ENCODE data around the gene NFKBIL1. TPM values are rescaled to one million over a fixed set of nuclear protein-coding genes. Genes with fewer than 3 reads are reported as not detected.

NFKBIL1 gene
- total RNA-seq, 2 experiments from 2014 or later, result 11.3 to 13.0 TPM

DNA sequence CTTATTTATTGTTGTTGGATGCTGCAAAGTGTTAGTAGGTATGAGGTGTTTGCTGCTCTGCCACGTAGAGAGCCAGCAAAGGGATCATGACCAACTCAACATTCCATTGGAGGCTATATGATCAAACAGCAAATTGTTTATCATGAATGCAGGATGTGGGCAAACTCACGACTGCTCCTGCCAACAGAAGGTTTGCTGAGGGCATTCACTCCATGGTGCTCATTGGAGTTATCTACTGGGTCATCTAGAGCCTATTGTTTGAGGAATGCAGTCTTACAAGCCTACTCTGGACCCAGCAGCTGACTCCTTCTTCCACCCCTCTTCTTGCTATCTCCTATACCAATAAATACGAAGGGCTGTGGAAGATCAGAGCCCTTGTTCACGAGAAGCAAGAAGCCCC lies 37.4 kb upstream of the NFKBIL1 start:
- DNase-seq (no peak), ATAC-seq (no peak)
- Mint-ChIP-seq H3K4me1 (ENCODE audit: low read depth) (peaks cover 1% of the 10 kb centered on the region), H3K9me3 (no peaks in the 10 kb centered on the region), H3K27me3 (peaks cover 2% of the 10 kb centered on the region), H3K27ac (no peak overlapping the region), H3K36me3 (ENCODE audit: low read depth) (peaks cover 41% of the 10 kb centered on the region), H3K4me3 (no peak overlapping the region)
- CTCF ChIA-PET, result no interaction called here
- intact Hi-C loops (cut with micrococcal nuclease), result no loop called here
- POLR2A ChIA-PET, result no interaction called here
- TF ChIP-seq, protein P1, sequence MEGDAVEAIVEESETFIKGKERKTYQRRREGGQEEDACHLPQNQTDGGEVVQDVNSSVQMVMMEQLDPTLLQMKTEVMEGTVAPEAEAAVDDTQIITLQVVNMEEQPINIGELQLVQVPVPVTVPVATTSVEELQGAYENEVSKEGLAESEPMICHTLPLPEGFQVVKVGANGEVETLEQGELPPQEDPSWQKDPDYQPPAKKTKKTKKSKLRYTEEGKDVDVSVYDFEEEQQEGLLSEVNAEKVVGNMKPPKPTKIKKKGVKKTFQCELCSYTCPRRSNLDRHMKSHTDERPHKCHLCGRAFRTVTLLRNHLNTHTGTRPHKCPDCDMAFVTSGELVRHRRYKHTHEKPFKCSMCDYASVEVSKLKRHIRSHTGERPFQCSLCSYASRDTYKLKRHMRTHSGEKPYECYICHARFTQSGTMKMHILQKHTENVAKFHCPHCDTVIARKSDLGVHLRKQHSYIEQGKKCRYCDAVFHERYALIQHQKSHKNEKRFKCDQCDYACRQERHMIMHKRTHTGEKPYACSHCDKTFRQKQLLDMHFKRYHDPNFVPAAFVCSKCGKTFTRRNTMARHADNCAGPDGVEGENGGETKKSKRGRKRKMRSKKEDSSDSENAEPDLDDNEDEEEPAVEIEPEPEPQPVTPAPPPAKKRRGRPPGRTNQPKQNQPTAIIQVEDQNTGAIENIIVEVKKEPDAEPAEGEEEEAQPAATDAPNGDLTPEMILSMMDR (IDR thresholded peaks at IDR 0.05), result no peak

DNA sequence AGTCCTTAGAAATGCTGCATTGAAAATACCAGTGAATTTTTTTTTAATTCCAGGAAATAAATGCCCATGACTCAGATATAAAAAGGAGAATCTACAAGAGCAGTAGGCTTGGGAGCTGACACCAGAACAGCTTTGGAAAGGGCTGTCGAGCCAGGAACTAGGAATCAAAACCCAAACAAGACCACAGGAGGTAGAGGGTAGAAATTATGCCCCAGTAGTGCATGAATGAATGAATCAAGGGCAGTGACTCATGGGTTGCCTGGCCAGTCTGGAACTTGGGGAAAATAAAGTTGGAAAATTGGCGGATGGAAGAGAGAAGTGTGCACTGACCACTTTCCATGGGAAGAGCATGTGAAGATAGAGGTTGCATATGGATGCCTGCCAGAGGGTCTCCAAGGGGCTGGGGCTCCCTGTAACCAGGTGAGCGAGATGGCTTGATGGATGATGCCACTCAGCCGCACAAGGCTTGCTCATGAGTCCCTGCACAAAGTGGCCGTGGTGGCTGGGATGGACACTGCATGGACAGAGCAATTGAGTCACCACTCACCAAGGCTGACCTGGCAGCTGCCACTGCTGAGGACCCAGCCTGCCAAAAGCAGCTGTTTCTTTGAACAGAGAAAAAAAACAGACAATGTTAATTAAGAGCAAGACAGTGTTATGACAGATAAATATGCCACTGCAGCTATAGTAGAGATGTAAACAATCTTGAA lies 33.8 kb upstream of the NFKBIL1 start:
- Mint-ChIP-seq H3K27me3 (peaks cover 8% of the 10 kb centered on the region), H3K36me3 (ENCODE audit: low read depth) (peaks cover 20% of the 10 kb centered on the region), H3K4me1 (ENCODE audit: low read depth) (no peaks in the 10 kb centered on the region), H3K4me3 (no peak overlapping the region), H3K27ac (no peak overlapping the region), H3K9me3 (no peaks in the 10 kb centered on the region)
- no peak for DNase-seq
- POLR2A ChIA-PET, result interaction anchor here (0.9 to 1.0 kb wide), 2 partner anchors 18 to 25 kb away, joined by 3 to 4 read pairs; no protein-coding TSS in a partner anchor
- TF ChIP-seq, protein P1 (IDR thresholded peaks at IDR 0.05), result no peak
- no peak for ATAC-seq
- intact Hi-C loops (cut with micrococcal nuclease), result no loop called here
- CTCF ChIA-PET, result no interaction called here

DNA sequence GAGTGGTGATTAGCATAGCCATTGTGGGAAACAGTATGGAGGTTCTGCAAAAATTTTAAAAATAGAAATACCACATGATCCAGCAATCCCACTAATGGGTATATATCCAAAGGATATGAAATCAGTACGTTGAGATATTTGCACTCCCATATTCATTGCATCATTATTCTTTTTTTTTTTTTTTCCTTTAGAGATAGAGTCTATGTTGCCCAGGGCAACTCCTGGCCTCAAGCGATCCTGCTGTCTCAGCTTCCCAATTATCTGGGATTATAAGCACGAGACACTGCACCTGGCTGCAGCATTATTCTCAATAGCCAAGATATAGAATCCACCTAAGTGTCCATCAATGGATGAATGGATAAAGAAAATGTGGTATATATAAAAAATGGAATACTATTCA lies 25.6 kb upstream of the NFKBIL1 start:
- no peaks in the 10 kb centered on the region for H3K4me1 Mint-ChIP-seq (ENCODE audit: low read depth)
- H3K27me3 Mint-ChIP-seq, result peaks cover 2% of the 10 kb centered on the region
- POLR2A ChIA-PET, result interaction anchor here (2.0 kb wide), 1 partner anchor 10 kb away, joined by 4 read pairs; no protein-coding TSS in a partner anchor

DNA sequence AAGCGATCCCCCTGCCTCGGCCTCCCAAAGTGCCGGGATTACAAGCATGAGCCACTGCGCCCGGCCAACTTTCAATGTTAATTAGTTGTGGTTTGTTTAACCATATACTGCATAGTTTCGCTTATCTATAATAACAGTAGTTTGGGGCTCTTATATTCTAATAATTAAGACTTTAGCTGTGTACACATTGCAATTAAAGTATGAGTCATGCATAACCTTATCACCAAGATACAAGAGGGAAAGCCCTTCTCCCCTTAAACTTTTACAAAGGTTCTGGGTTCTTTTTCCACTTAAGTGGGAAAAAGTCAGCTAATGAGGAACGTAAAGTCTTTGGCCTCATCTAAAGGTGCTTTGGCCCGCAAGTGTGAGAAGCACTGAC lies 21.9 kb upstream of the NFKBIL1 start:
- ChIA-PET CTCF (interaction anchor here (1.3 kb wide), 1 partner anchor 83 kb away, joined by 5 read pairs; no protein-coding TSS in a partner anchor), POLR2A (interaction anchor here (2.3 kb wide), 1 partner anchor 15 kb away, joined by 7 read pairs; the partner anchor contains the start of gene DDX39B)
- intact Hi-C loops (cut with micrococcal nuclease), result no loop called here
- H3K4me1 Mint-ChIP-seq (ENCODE audit: low read depth), result no peaks in the 10 kb centered on the region
- no peak for DNase-seq
- ATAC-seq, result no peak
- peaks cover 2% of the 10 kb centered on the region for H3K27me3 Mint-ChIP-seq
- H3K4me3 Mint-ChIP-seq, result no peak overlapping the region
- no peaks in the 10 kb centered on the region for H3K9me3 Mint-ChIP-seq
- no peak overlapping the region for H3K27ac Mint-ChIP-seq
- TF ChIP-seq, protein P1 (IDR thresholded peaks at IDR 0.05), result no peak
- peaks cover 9% of the 10 kb centered on the region for H3K36me3 Mint-ChIP-seq (ENCODE audit: low read depth)

More for the DNA sequence above, 25.6 kb upstream of the NFKBIL1 start:
- ATAC-seq (no peak), DNase-seq (no peak)
- Mint-ChIP-seq H3K36me3 (ENCODE audit: low read depth) (no peaks in the 10 kb centered on the region), H3K9me3 (no peaks in the 10 kb centered on the region), H3K4me3 (no peak overlapping the region), H3K27ac (no peak overlapping the region)
- intact Hi-C loops (cut with micrococcal nuclease), result no loop called here
- TF ChIP-seq, protein P1 (IDR thresholded peaks at IDR 0.05), result no peak
- CTCF ChIA-PET, result interaction anchor here (0.6 kb wide), 1 partner anchor 39 kb away, joined by 3 read pairs; no protein-coding TSS in a partner anchor

DNA sequence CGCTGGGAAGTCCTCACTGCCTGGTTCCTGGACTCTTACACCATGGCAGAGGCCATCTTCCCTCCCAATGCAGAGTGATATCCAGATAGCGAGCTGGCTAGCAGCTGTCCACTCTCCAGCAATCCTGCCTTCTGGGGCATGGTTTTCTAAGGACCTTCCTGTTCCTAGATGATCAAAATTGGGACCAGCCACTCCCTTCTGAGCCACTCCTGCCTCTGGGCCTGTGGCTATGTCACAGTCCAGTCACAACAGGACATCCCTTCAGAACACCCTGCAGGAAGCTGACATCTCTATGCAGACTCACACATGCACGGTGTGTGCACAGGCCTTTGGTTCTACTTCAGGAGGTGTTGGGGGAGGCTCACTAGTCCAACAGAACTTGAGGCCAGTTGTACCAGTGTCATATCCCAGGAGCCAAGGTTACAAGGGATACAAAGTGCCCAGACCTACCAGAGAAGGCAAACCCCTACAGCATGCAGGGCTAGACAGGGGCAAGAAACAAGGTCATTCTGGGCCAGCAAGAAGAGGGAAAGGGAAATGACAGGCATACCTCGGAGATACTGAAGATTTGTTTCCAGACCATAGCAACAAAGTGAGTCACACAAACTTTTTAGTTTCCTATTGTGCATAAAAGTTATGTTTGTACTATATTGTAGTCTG lies 21.3 kb upstream of the NFKBIL1 start:
- H3K27ac Mint-ChIP-seq, result no peak overlapping the region
- peaks cover 14% of the 10 kb centered on the region for H3K36me3 Mint-ChIP-seq (ENCODE audit: low read depth)
- DNase-seq (no peak), ATAC-seq (peak; percentile 17)
- intact Hi-C loops (cut with micrococcal nuclease), result no loop called here
- H3K4me3 Mint-ChIP-seq, result no peak overlapping the region
- peaks cover 2% of the 10 kb centered on the region for H3K27me3 Mint-ChIP-seq
- CTCF ChIA-PET, result no interaction called here
- H3K9me3 Mint-ChIP-seq, result no peaks in the 10 kb centered on the region
- TF ChIP-seq, protein P1 (IDR thresholded peaks at IDR 0.05), result no peak
- POLR2A ChIA-PET, result interaction anchor here (2.3 kb wide), 1 partner anchor 15 kb away, joined by 7 read pairs; the partner anchor contains the start of gene DDX39B
- H3K4me1 Mint-ChIP-seq (ENCODE audit: low read depth), result no peaks in the 10 kb centered on the region

Data from activated CD8-positive, alpha-beta T cell treated with anti-CD3 and anti-CD28 coated beads for 36 hours (primary cell).